Peyer's patch (tissue), 4 donors: ENCODE data around the gene E2F2.

Experiments used
- CTCF ChIP-seq, 6 experiments: fragments of 450-650 bp in 4 of 6; fragments of 200-600 bp in 2 of 6; sonication (generic) in 1 of 6; IDR thresholded peaks; one replicate each; pipeline ENCODE4 v1.5.1; 2017 to 2019; ENCODE audit warnings: antibody characterized with exemption in 6 of 6, mild to moderate bottlenecking in 3 of 6, moderate library complexity in 1 of 6
- POLR2A ChIP-seq, 2 donors: fragments of 450-650 bp; IDR thresholded peaks; one replicate each; pipeline ENCODE4 v1.5.1; 2017; ENCODE audit warnings: antibody characterized with exemption in 2 of 2, mild to moderate bottlenecking in 2 of 2, moderate library complexity in 2 of 2

- TF ChIP-seq CTCF (IDR thresholded peaks at IDR 0.05) (no peak), POLR2A (IDR thresholded peaks at IDR 0.05) (no peak)
Observed at GRCh38 chr1:23484253-23485001, 46.6 kb downstream of the E2F2 start.
